Stimulated activated CD4-positive, alpha-beta T cell treated with anti-CD3 and anti-CD28 coated beads, TNF-alpha, amount 100 ng/mL, for 1 hour (primary cell): ENCODE measurements around the gene NCAM2.

Experiments used
- DNase-seq, 3 donors: peaks; one replicate each; pipeline ENCODE4 v3.0.0-alpha.2; 2020; ENCODE audit warnings: low read depth in 3 of 3, low spot score in 1 of 3

The NCAM2 gene

GRCh38 chr21:21210552-21210951 lies 212.3 kb downstream of the NCAM2 start:
- DNase-seq, result no peak

GRCh38 chr21:21213297-21213696 lies 215.1 kb downstream of the NCAM2 start:
- no peak for DNase-seq

DNA sequence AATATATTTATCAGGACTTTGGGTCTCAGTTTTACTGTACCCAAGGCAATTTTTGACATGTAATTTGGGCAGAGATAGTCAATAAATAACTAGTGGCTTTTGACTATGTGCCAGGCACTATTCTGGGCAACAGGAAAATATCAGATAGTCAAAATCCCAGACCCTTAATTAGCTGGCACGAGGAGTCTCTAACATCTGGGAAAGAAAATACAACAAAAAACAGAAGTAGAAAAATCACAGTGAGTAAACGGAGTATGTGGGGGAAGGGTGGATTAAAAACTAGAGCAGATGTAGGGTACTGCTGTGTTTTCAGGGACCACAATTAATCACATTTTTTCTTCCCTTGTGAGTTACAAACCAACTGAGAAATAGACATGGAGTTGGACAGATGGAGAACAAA lies 217.8 kb downstream of the NCAM2 start:
- DNase-seq, result no peak

- no peak for DNase-seq
These were observed 228.3 kb downstream of the NCAM2 start for GRCh38 chr21:21226472-21226871.

DNA sequence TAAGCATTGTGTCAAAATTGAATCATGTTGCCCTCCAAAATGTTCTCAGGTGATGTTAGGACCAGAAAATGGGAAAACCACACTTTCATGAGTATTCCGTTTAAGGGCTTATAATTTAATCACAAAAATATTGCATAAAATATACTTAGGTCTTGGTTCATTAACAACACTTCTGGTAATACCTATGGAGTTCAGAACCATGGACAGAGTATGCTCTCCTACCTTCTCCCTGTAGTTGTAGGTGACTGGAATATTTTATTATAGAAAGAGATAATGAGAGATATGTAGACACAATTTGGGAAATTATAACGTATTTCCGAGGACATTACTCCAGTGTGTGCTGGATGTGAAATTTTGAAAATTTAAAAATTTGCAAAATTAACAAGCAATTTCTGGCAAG lies 232.5 kb downstream of the NCAM2 start:
- no peak for DNase-seq

DNA sequence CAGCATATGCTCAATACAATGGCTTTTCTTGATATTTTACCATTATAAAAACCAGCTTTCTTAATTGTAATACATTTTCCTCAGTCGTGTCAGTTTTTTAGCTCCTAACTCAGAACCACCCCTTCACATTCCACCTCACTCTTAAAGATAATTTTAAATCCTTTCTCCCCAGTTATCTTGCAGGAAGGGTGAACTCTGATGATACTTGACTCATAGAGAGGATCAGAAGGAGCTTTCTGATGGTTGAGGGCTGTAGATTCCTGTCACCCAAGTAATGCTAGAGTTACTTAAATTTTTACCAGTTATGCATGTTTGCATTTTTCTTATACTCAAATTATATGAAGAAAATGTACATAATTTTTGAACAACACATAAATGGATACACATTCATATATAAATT lies 233.7 kb downstream of the NCAM2 start:
- no peak for DNase-seq

- DNase-seq, result no peak
These were observed 234.1 kb downstream of the NCAM2 start for GRCh38 chr21:21232320-21232719.

- no peak for DNase-seq
These were observed 234.8 kb downstream of the NCAM2 start for GRCh38 chr21:21233051-21233450.

DNA sequence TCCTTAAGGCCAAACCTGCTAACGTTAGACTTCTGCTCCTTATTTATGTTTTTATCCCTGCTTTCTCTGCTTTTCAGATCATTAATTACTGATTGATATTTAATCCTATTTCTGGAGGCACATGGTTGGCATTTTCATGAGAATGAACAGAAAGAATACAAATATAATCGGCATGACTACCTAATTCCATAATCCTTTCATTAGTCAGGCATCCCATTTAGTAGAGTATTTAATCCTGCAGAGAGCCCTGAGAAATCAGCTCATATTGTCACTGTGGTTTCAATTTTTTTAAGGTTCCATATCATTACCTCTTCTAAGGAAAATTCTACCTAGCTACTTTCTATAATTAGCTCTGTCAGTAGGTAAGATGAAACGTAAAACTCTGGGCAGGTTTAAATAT lies 238.8 kb downstream of the NCAM2 start:
- no peak for DNase-seq

GRCh38 chr21:21238629-21239400 lies 240.6 kb downstream of the NCAM2 start:
- DNase-seq, result no peak

- no peak for DNase-seq
These were observed 243.2 kb downstream of the NCAM2 start for GRCh38 chr21:21241391-21241790.

GRCh38 chr21:21246007-21246406 lies 247.8 kb downstream of the NCAM2 start:
- DNase-seq, result no peak

GRCh38 chr21:21247424-21247823 lies 249.2 kb downstream of the NCAM2 start:
- no peak for DNase-seq

- no peak for DNase-seq
These were observed 263.8 kb downstream of the NCAM2 start for GRCh38 chr21:21262048-21262447.

DNA sequence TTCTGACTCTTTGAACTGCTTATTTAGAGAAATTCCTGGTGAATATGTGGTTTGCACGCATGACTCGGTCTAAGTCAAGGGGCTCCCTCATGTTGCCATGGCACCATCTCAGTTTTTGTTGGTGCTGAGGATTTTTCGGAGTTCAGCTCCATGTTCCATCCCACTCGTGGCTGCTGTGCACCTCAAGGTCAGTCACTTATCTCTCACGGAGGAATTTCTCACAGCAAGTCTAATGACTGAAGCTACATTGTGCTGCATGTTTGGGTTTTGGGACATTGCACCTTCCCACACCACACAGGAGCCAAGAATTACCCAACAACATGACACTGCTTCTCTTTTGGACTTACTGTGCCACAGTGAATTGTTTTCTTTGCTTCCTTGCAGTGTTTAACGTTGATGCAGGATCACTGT lies 269.9 kb downstream of the NCAM2 start:
- DNase-seq, result no peak

DNA sequence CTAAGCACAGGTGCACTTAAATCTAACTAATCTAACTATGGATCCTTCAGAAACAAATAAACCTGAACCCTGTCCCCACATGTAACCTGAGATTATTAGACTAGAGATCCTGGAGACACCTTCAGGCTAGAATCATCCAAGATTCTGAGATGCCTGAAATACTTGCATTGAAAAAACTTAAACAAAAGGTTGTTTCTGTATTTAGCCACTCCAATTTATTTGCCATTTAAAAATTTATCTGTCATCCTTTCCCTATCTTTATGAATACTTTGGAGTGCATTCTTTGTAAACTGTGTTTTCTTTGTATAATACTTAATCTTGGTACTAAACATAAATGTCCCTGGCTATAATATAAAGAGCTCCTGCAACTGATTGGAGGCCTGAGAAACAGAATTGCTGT lies 270.7 kb downstream of the NCAM2 start:
- no peak for DNase-seq

- DNase-seq, result no peak
These were observed 281.1 kb downstream of the NCAM2 start for GRCh38 chr21:21279193-21279901.

- DNase-seq, result no peak
These were observed 285.6 kb downstream of the NCAM2 start for GRCh38 chr21:21283810-21284209.

GRCh38 chr21:21286170-21286798 lies 288.1 kb downstream of the NCAM2 start:
- no peak for DNase-seq

GRCh38 chr21:21290751-21291150 lies 292.5 kb downstream of the NCAM2 start:
- DNase-seq, result no peak

GRCh38 chr21:21291883-21292569 lies 293.8 kb downstream of the NCAM2 start:
- no peak for DNase-seq

DNA sequence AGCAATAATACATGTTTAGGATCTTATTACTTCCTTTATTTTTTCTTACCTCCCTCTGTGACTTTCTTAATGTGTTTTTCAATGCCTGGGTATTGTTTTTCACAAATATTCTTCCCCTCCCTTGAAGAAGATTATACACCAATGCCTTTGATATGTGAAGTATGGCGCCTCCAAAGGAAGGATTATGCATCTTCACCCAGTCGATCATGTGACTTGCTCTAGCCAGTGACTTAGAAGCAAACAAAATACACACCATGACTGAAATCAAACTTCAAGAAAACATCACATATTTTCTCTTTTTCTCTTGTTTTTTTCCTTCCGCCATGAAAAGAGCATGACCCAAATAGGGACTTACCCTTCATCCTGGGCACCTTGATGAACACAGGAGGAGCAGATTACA lies 297.1 kb downstream of the NCAM2 start:
- DNase-seq, result no peak
